GM12873 (cell line): ENCODE results near the gene SNCB.

Source experiments
- TF ChIP-seq, protein P1 (sequence below): IDR thresholded peaks from 2 replicates; pipeline ENCODE4 v1.5.1; 2012; ENCODE audit warnings: low read depth, mild to moderate bottlenecking, moderate library complexity, low read length, control low read depth; ENCODE audit not compliant: insufficient read depth; ENCODE audit errors: missing control alignments

SNCB gene

DNA sequence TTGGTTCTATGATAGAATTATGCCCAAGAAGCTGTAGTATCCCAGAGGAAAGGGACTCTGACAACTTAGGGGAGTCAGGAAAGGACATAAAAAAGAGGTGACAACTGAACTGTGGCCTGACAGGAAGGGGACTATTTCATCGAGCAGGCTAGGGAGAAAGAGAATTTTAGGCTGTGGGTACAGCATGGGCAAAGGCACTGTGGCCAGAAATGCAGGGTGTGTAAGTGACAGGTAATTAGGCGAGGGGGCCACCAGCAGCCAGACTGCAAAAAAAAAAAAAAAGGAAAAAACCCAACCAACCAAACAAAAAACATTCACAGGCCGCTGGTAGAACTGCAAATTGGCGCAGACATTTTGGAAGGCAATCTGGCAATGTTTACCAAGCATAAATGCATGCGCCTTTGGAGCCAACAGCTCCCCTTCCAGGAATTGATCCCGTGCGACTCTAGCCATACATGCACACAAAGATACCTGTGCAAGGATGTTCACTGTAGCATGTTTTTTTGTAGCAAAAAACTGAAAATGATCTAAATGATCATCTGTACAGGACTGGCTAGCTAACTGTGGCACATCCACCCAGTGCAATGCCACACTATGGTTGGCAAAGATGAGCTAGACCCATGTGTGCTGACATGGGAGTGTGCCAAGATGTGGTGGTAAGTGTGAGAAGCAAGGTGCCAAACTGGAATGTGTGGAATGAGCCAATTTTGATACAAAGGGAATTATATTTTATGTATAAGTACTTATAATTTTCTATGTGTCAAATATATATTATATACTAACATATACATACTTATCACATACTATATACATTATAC lies 1.3 kb upstream of the SNCB start:
- TF ChIP-seq, protein P1, sequence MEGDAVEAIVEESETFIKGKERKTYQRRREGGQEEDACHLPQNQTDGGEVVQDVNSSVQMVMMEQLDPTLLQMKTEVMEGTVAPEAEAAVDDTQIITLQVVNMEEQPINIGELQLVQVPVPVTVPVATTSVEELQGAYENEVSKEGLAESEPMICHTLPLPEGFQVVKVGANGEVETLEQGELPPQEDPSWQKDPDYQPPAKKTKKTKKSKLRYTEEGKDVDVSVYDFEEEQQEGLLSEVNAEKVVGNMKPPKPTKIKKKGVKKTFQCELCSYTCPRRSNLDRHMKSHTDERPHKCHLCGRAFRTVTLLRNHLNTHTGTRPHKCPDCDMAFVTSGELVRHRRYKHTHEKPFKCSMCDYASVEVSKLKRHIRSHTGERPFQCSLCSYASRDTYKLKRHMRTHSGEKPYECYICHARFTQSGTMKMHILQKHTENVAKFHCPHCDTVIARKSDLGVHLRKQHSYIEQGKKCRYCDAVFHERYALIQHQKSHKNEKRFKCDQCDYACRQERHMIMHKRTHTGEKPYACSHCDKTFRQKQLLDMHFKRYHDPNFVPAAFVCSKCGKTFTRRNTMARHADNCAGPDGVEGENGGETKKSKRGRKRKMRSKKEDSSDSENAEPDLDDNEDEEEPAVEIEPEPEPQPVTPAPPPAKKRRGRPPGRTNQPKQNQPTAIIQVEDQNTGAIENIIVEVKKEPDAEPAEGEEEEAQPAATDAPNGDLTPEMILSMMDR: no peak

DNA sequence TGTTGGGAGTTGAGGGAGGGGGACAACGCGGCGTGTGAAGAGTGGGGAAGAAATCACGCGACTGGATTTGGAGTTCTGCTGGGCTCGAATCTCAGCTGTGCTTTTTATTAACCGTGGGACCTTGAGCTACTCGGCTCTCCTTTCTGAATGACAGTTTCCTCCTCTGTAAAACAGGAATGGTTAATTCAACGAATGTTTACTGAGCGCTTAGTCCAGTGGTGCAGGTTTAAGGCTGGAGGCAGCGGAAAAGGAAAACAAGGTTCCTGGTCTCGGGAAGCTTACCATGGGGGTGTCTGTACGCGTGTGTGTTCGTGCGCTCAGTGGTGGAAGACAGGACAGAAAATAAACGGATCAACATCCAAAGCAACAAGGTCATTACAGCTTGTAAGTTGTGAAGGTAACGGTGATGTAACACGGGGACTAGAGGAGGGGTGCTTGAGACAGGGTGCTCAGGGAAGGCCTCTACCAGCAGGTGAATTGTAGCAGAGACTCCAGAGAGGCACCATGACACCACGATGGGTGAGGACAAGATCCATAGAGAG lies 418 bp upstream of the SNCB start:
- TF ChIP-seq, protein P1: no peak

DNA sequence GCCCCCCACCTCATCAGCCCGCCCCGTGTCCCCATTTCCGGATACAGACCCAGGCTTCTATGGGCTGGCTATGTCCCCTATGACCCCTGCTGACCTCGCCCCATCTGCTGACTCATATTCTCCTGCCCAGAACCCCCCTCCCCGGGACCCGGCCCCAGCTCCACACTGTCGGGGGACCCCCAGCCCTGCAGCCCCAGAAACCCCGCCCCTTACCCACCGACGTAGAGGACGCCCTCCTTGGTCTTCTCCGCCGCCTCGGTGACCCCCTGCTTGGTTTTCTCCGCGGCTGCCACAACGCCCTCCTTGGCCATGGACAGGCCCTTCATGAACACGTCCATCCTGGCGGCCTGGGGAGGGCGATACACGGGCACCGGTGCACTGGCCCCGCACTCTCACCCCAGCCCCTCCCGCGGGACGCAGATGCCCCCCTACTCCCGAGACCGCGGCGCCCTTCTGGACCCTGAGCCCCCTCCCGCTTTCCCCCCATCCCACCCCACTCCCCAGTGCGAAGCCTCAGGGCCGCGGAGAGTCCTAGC lies 949 bp downstream of the SNCB start:
- TF ChIP-seq, protein P1: no peak

DNA sequence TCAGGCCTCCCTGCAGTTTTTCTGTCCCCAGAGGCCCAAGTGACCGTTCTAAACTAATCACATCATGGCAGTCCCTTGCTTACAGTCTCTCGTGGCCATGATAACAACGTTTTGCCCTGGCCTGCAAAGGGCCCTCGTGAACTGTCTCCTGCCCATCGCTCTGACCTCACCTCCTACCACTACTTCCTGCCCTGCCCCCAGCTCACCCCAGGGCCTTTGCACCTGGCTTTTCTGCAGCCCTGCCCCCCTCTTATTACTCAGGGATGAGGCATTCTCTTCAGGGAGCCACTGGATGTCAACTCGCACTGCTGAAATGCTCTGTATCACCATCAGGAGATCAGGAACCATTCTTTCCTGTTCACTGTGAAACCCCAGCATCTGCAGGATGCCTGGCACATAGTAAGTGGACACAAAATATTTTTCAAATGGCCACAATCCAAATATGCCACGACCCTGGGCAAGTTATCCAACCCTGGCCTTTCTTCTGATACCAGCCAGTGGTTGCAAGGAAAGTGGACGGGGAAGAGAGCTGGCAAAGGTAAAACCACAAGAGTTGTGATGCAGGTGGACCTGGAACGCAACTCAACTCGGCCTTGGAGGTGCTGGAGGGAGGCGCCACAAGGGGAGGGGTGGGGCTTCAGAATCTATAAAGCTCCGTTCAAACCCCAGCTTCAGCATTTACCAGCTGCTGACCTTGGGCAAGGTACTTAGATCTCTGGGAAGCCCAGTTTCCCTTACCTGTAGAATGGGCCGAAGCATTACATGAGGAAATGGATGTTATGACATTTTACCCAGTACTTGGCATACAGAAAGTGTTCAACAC lies 1.7 kb downstream of the SNCB start:
- TF ChIP-seq, protein P1: no peak

DNA sequence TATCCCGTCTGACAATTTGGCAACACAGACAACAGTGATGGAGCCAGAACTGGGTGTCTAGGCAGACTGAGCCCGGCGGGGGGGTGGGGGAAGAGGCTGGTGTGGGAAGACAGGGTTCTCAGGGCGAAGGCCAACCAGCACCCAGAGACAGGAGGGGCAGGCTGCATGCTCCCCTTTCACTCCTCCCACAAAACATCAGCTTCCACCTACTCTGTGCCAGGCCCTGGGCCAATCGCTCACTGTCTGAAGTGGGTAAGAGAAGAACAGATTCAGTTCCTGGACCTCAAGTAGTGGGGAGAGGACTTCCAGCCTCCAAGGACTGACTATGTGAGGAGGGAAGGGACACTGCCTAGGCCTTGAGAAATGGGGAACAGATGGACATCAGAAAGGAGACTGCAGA lies 2.8 kb downstream of the SNCB start:
- TF ChIP-seq, protein P1: no peak

DNA sequence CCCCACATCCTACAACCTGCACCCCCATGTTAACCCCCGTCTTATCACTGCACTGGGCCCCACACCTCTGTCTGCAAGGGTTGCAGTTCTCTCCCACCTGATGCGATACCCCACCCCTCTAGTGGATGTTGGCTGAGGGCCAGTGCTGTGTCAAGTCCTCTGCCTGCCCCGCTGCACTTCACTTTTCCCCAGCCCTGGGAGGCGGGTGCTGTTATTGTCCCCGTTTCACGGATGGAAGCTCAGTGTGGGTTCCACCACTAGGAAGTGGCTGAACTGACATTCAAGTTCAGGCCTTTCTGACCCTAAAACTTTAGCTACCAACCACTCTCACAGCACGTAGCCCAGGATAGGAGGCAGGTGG lies 3.5 kb downstream of the SNCB start:
- TF ChIP-seq, protein P1: no peak
